Measurements from ENCODE around the gene RABGAP1L.

- TF ChIP-seq CTCF (conservative IDR thresholded peaks at IDR 0.05; ENCODE audit: low read length) (no peak), EZH2phosphoT487 (IDR thresholded peaks at IDR 0.05; ENCODE audit: borderline replicate concordance, low read depth, low read length) (no peak)
Measured at GRCh38 chr1:174734270-174734669, 575.0 kb downstream of the RABGAP1L start.

Data from OCI-LY7 (cell line).